Smooth muscle cell (in vitro differentiated cells): ENCODE results near the gene ATIC. TPM values are rescaled to one million over a fixed set of nuclear protein-coding genes. Genes with fewer than 3 reads are reported as not detected.
A peak's percentile ranks its signal among the peaks of the same experiment; 100 is the strongest.

Source experiments
- DNase-seq: peaks from one replicate; lab custom pipeline; 2025; ENCODE audit not compliant: unreplicated experiment; lab: John Stamatoyannopoulos, UW
- H2AFZ ChIP-seq: fragments of 200-600 bp; sonication (generic); 2 replicates; pipeline ENCODE4 v1.6.0; 2016; ENCODE audit warnings: antibody characterized with exemption, low read depth, mild to moderate bottlenecking
- H3F3A ChIP-seq: fragments of 200-600 bp; sonication (generic); 2 replicates; pipeline ENCODE4 v1.6.0; 2017; ENCODE audit warnings: antibody characterized with exemption, low read depth
- H3K27ac ChIP-seq: fragments of 200-600 bp; sonication (generic); 2 replicates; pipeline ENCODE4 v1.5.1; 2016; ENCODE audit warnings: low read depth, mild to moderate bottlenecking
- H3K27me3 ChIP-seq: fragments of 200-600 bp; sonication (generic); 2 replicates; pipeline ENCODE4 v1.6.1; 2016; ENCODE audit warnings: low read depth, mild to moderate bottlenecking
- H3K36me3 ChIP-seq: fragments of 200-600 bp; sonication (generic); 2 replicates; pipeline ENCODE4 v1.5.1; 2016; ENCODE audit warnings: low read depth
- H3K4me1 ChIP-seq: fragments of 200-600 bp; sonication (generic); 2 replicates; pipeline ENCODE4 v1.5.1; 2016; ENCODE audit warnings: low read depth
- H3K4me2 ChIP-seq: fragments of 200-600 bp; sonication (generic); 2 replicates; pipeline ENCODE4 v1.6.0; 2016; ENCODE audit warnings: mild to moderate bottlenecking
- H3K4me3 ChIP-seq: fragments of 200-600 bp; sonication (generic); 2 replicates; pipeline ENCODE4 v1.5.1; 2016; ENCODE audit warnings: mild to moderate bottlenecking
- H3K79me2 ChIP-seq: fragments of 200-600 bp; sonication (generic); 2 replicates; pipeline ENCODE4 v1.6.0; 2016; ENCODE audit warnings: low read depth, mild to moderate bottlenecking
- H3K9ac ChIP-seq: fragments of 200-600 bp; sonication (generic); 2 replicates; pipeline ENCODE4 v1.6.0; 2016; ENCODE audit warnings: low read depth
- H3K9me3 ChIP-seq: fragments of 200-600 bp; sonication (generic); replicated peaks from 2 replicates; pipeline ENCODE4 v1.5.1; 2016; ENCODE audit warnings: low read depth
- H4K20me1 ChIP-seq: fragments of 200-600 bp; sonication (generic); 2 replicates; pipeline ENCODE4 v1.6.0; 2016; ENCODE audit warnings: low read depth
- CTCF ChIP-seq: fragments of 200-600 bp; sonication (generic); IDR thresholded peaks from 2 replicates; pipeline ENCODE4 v1.5.1; 2017; ENCODE audit warnings: borderline replicate concordance, mild to moderate bottlenecking, antibody characterized with exemption; ENCODE audit not compliant: insufficient read depth, poor library complexity, severe bottlenecking
- WGBS: methylation state at CpG from one replicate; pipeline ENCODE4 v1.1.7; 2016; ENCODE audit warnings: low lambda C conversion rate; 5-methylcytosine and 5-hydroxymethylcytosine counted together
- polyA plus RNA-seq: library from polyadenylated mRNA; unstranded; fragments of >200 nt; fragmentation: Nextera tagmentation; extraction: Ambion mirVana; gene quantifications from 2 replicates; pipeline ENCODE4 v1.2.1, GENCODE V29; 2016
- total RNA-seq: library from RNA; depleted of rRNA; stranded (reverse); fragments of >200 nt; gene quantifications from 2 replicates; pipeline ENCODE4 v1.2.3, GENCODE V29; 2014

ATIC gene
- total and polyA plus RNA-seq, 2 experiments from 2014 or later = 28.3 to 67.7 TPM

DNA sequence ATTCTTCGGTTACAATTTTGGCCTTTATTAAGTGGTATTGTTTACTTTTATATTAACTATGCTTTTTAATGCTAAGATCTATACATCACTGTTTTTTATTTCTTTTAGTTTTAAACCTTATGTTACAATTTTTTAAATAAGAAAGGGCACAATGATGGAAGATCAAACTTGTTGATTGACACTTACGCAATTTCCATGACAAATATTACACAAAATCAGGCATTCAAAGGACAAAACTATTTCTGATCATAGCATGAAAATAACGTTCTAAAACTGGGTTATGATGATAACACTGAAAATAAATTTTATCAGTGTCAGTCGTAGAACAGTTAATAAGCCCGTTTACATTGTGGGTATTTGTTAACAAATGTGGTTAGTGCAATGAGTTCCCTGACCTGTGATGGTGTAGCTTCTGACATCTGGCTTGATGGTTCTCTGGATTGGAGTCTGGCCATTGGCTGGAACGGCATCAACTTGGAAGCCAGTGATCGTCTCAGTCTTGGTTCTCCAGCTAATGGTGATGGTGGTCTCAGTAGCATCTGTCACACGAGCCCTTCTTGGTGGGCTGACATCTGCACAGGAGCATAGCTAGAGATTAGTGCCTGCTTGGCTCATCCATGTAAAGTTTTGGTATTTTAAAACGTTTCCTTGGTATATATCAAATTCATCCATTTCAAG lies 64.4 kb downstream of the ATIC start:
- no peak overlapping the region for H3K4me2 ChIP-seq
- H3K27me3 ChIP-seq = no peaks in the 10 kb centered on the region
- DNase-seq = no peak
- peaks cover 20% of the 10 kb centered on the region for H3K79me2 ChIP-seq
- peaks cover 100% of the 10 kb centered on the region for H4K20me1 ChIP-seq
- H3K4me3 ChIP-seq = no peak overlapping the region
- H3K9me3 ChIP-seq = no peaks in the 10 kb centered on the region
- H3K36me3 ChIP-seq = peaks cover 88% of the 10 kb centered on the region
- H2AFZ ChIP-seq = no peak overlapping the region
- H3F3A ChIP-seq = peaks cover 98% of the 10 kb centered on the region
- H3K27ac ChIP-seq = peak overlapping the region; percentile 84
- no peak for TF ChIP-seq CTCF
- no peak overlapping the region for H3K9ac ChIP-seq
- no peaks in the 10 kb centered on the region for H3K4me1 ChIP-seq
- WGBS = 88% methylated on average over 9 of the region's 9 CpGs

GRCh38 chr2:215377283-215377682 lies 65.4 kb downstream of the ATIC start:
- no peak for TF ChIP-seq CTCF
- no peaks in the 10 kb centered on the region for H3K27me3 ChIP-seq
- 69% methylated on average over 2 of the region's 2 CpGs for WGBS
- peaks cover 100% of the 10 kb centered on the region for H4K20me1 ChIP-seq
- H3K36me3 ChIP-seq = peaks cover 86% of the 10 kb centered on the region
- no peaks in the 10 kb centered on the region for H3K4me1 ChIP-seq
- peak overlapping the region; percentile 84 for H3K27ac ChIP-seq
- no peak overlapping the region for H3K9ac ChIP-seq
- DNase-seq = no peak
- no peaks in the 10 kb centered on the region for H3K9me3 ChIP-seq
- no peak overlapping the region for H3K4me3 ChIP-seq
- peaks cover 24% of the 10 kb centered on the region for H3K79me2 ChIP-seq
- no peak overlapping the region for H3K4me2 ChIP-seq
- no peak overlapping the region for H2AFZ ChIP-seq
- peaks cover 97% of the 10 kb centered on the region for H3F3A ChIP-seq

DNA sequence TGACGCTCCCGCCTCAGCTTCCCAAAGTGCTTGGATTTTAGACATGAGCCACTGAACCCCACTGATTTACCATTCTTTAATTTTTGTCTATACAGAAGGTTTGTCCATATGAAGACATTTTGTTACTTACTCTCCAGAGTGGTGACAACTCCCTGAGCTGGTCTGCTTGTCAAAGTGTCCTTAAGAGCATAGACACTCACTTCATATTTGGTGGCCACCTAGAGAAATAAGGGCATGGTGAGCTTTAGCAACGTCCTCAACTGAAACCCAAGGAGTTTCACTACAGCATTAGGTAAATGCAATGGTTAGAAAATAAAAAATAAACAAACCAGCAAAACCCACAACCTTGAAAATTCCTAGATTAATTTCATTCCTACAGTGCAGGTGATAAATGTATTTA lies 66.2 kb downstream of the ATIC start:
- Histone ChIP-seq H3K27ac (peak overlapping the region; percentile 84), H2AFZ (no peak overlapping the region), H3K9ac (no peak overlapping the region), H3K9me3 (no peaks in the 10 kb centered on the region), H3F3A (peaks cover 97% of the 10 kb centered on the region), H3K79me2 (peaks cover 25% of the 10 kb centered on the region), H3K4me3 (no peak overlapping the region), H3K27me3 (no peaks in the 10 kb centered on the region), H3K36me3 (peaks cover 84% of the 10 kb centered on the region), H3K4me1 (no peaks in the 10 kb centered on the region), H3K4me2 (no peak overlapping the region), H4K20me1 (peaks cover 100% of the 10 kb centered on the region)
- WGBS = 91% methylated on average over 3 of the region's 3 CpGs
- TF ChIP-seq CTCF = no peak
- DNase-seq = no peak

DNA sequence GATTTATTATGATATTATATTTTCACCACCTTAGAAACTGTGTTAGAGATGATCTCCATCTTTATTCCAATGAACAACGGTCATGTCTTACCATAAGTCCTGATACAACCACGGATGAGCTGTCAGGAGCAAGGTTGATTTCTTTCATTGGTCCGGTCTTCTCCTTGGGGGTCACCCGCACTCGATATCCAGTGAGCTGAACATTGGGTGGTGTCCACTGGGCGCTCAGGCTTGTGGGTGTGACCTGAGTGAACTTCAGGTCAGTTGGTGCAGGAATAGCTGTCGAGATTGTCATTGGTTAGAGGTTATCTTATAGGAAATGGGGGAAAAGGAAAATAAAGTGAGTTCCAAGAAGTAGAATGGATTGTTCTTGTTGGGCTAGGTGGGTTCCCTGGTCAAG lies 67.2 kb downstream of the ATIC start:
- Histone ChIP-seq H3K27ac (peak overlapping the region; percentile 84), H2AFZ (no peak overlapping the region), H3K4me1 (no peaks in the 10 kb centered on the region), H3K9me3 (no peaks in the 10 kb centered on the region), H3K4me3 (no peak overlapping the region), H4K20me1 (peaks cover 100% of the 10 kb centered on the region), H3K9ac (no peak overlapping the region), H3K36me3 (peaks cover 89% of the 10 kb centered on the region), H3K79me2 (peaks cover 25% of the 10 kb centered on the region), H3K27me3 (no peaks in the 10 kb centered on the region), H3F3A (peaks cover 97% of the 10 kb centered on the region), H3K4me2 (no peak overlapping the region)
- TF ChIP-seq CTCF = no peak
- 94% methylated on average over 7 of the region's 7 CpGs for WGBS
- DNase-seq = no peak
